Stimulated activated CD4-positive, alpha-beta T cell treated with anti-CD3 and anti-CD28 coated beads, Interleukin-1b, Interleukin-23, amount 100 ng/mL, for 4 hours (primary cell): ENCODE results near the gene ZNF512.

Experiments
- DNase-seq, 2 donors: peaks; one replicate each; pipeline ENCODE4 v3.0.0-alpha.2; 2020; ENCODE audit warnings: low read depth in 2 of 2

Gene ZNF512

GRCh38 chr2:27636766-27637165 is 53.9 kb downstream of the ZNF512 start:
- DNase-seq, result no peak

DNA sequence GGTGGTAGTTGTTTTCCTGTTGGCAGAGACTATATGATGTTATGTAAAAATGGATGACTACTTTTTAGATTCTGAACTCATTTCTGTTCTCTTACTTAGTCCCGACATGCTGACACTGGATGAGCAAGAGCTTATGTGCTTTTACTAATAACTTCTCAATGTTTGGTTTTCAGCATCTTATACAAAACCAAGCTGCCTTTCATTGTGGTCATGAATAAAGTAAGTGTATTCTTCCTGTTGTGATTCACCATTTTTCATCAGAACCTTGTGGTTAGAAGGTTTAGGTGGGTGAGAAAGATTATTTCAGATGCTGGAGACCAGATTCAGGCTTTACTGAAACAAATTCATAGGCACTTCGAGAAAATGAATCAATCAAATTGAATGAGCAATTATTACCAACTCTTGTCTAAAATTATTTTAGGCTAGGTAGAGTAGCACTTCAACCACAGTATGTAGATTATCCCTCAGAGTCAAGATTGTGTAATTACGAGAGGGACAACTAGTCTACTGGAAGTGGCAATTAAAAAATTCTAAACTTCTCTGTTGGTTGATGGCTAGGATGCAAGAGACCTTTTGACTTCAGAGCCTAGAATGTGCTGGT is 55.3 kb downstream of the ZNF512 start:
- no peak for DNase-seq

DNA sequence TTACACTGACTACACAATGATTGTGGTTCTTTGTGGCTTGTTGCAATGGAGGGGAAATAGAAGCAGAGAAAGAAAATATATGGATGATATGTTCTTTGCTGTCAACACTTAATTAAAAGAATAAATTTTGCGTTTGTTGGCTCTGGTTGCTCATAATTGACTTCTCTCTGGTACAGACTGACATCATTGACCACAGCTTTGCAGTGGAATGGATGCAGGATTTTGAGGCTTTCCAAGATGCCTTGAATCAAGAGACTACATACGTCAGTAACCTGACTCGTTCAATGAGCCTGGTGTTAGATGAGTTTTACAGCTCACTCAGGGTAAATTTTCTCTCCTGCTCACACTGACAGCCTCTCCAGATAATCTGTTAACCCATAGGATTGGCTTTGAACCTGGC is 55.9 kb downstream of the ZNF512 start:
- DNase-seq, result no peak

DNA sequence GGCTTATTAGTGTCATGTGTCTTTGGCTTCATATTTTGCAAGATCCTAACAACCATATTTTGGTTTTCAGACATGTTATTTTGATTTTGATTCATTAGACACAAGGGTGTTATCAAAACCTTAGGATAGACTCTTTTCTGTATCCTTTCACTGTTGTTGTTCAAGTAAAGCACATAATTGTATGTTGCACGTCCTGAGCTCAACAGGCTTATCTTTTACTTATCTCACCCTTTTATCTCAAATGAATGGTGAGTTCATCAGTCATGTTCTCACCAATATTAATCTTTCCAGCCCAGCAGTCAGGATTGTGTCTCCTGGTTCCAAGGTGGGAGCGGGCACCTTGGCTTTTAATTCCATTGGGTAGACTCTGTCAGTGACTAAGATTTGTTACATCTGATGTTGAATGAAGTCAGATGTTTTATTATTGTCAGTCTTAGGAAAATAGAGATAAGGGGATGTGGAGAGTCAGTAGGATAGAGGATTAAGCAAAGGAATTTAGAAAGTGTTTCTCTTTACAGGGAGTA is 57.9 kb downstream of the ZNF512 start:
- DNase-seq, result no peak

GRCh38 chr2:27645197-27645596 is 62.4 kb downstream of the ZNF512 start:
- no peak for DNase-seq

GRCh38 chr2:27647289-27647688 is 64.4 kb downstream of the ZNF512 start:
- DNase-seq, result no peak

DNA sequence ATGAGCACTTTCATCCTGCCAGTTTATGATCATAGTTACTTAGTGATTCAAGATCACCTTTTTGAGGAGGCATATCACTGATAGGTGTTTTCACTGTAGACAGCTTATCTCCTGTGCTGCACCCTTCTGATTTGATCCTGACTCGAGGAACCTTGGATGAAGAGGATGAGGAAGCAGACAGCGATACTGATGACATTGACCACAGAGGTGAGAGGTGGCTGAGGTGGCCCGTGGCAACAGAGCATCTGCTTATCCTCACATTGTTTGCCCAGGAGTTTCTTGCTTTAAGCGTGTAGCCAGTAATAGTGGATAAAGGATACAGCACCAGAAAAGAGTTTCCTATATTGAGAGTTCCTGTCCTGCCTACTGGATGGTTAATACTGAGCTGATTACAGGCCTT is 64.9 kb downstream of the ZNF512 start:
- DNase-seq, result no peak

DNA sequence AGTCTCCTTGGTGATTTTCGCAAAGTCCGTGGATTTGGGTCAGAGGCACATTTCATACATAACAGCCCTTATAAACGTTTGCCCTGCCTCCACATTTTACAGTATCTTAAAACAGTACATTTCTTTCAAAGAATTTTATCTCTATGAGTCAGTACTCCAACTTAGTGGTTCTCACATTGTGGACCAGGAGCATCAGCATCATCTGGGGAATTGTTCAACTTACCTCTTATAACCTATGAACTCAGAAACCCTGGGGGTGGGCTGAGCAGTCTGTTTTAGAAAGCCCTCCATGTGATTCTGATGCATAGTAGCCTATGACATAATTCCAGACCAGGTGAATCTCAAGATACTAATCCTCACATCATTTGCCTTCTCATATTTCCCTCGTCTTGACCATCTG is 68.2 kb downstream of the ZNF512 start:
- no peak for DNase-seq

DNA sequence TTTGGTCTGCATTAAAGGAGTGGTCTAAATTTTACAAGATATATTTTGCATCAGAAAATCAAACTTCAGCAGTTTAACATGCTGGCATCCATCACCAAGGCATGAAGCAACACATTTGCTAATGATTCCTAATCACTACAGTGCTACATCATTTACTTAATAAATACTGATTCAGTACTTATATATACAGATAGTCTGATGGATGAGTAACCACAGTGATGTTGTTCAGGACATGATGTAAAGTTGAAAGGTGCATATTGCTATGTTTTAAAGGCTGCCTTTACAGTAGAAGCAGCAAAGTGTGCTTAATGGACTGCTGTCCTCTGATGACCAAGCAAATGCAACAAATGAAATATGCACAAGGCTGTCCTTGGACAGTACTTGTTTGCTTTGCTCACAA is 69.5 kb downstream of the ZNF512 start:
- DNase-seq, result no peak

- DNase-seq, result no peak
Observed at GRCh38 chr2:27652790-27653189, 69.9 kb downstream of the ZNF512 start.

DNA sequence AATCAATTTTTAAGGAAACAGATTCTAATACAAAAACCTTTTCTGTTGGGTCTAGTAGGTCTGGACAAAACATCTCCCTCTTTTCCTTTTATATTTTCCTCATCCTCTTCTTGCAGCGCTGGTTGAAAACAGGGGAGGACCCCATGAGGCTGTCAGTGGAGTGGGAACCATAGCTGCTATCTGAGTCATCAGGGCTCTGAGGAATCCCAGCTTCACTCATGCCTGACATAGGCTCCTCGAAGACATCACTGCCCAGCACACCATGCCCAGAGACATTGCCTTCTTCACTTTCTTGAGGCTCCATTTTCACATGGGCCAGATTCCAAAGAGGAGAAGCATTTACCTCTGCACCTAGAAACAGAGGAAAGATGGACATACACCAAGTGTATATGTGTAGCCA is 70.6 kb downstream of the ZNF512 start:
- DNase-seq, result no peak

DNA sequence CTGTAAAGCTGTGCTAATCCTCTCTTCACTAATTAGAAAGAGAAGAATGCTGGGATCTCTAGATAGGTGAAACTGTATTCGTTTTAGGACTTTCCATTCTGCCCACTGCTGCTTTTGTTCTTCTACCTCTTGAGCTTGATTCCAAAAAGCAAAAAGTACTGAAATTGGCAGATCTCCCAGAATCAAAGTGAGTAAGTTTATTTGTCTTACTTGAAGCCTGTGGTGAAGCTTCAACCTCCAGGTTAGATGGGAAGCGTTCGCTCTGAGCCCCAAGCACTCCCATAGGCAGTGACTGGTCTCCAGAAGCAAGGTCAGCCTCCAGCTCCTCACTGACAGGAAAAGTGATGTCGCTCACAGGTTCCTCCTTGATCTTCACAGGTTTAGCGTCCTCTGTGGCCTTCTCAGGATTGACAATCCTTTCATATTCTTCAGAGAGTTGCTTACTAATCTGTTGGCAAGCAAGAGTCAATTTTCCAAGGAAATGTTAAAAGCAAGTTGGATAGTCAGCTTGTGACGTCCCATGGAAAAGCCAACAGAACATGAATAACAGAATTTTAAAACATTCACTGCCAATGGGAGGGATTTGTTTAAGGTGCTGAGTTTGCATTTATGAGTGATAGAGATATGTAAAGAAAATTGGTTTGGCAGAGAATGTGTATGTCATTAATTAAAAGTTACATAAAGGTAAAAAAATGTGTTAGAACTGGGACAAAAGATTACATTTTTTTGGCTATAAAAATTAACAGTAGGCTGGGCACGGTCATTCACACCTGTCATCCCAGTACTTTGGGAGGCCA is 72.5 kb downstream of the ZNF512 start:
- DNase-seq, result no peak

- DNase-seq, result no peak
Observed at GRCh38 chr2:27661371-27661770, 78.5 kb downstream of the ZNF512 start.

GRCh38 chr2:27663285-27664153 is 80.7 kb downstream of the ZNF512 start, which contains the start of the genes SLC4A1AP and SUPT7L:
Gene SLC4A1AP (plus strand): TSS chr2:27663889. CDS start chr2:27663915, 26 bp downstream.
Gene SUPT7L (minus strand): TSS chr2:27663614. CDS start chr2:27662192, 1,422 bp downstream.
- peak; percentile 57 to 62 for DNase-seq

DNA sequence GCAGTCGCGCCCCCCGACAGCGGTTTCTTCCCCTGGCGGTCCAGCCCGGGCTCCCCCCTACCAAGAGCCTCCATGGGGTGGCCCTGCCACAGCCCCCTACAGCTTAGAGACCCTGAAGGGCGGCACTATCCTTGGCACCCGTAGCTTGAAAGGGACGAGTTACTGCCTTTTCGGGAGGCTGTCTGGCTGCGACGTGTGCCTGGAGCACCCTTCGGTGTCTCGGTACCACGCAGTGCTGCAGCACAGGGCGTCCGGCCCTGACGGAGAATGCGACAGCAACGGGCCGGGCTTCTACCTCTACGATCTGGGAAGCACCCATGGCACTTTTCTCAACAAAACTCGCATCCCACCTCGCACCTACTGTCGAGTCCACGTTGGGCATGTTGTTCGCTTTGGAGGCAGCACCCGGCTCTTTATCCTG is 81.3 kb downstream of the ZNF512 start:
- DNase-seq, result no peak

- DNase-seq, result no peak
Observed at GRCh38 chr2:27664622-27665363, 82.0 kb downstream of the ZNF512 start.

DNA sequence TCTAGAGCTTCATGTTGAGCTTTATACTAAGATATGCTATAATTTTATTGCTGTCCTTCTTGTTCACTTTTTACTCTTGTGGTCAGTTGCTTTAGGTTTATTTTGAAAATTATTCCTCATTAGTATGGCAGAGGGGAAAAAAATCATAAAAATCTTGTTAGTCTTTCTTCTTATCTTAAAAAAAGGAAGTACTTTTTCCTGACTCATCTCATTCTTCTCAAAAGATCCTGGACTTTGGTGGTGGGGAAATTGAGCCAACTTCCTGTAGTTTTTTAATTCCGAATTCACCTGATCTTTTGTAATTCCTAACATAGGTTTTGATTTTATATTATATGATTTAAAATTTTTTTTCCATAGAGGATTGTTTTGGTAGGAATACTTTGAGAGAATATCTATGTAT is 84.6 kb downstream of the ZNF512 start:
- DNase-seq, result no peak

GRCh38 chr2:27671235-27671634 is 88.4 kb downstream of the ZNF512 start:
- DNase-seq, result no peak
